ENCODE data around the gene SHMT1.

SHMT1 gene

GRCh38 chr17:18326572-18326971 is 36.8 kb downstream of the SHMT1 start:
- no peak for ATAC-seq (replicated peaks)

DNA sequence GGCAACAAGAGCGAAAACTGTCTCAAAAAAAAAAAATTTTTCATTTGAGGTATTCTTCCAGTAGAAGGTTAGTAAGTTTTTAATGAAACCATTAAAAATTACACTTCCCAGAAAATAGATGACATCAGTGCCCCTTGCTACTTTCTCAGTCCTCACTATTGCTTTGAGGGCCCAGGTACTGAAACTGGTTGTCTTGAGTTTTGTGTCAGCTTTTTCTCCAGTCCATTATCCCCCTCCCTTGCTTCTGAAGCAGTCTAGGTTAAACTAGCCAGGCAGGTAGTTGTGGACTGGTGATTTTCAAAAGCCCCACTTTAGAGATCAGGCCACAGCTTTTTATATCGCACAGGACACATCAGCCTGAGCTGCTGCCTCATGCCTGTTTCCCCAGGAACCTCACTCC is 37.3 kb downstream of the SHMT1 start:
- Mint-ChIP-seq H3K27ac (peak overlapping the region; percentile 71), H3K9me3 (peaks cover 0 to 2% of the 10 kb centered on the region in 2 donors), H3K27me3 (no peaks in the 10 kb centered on the region), H3K36me3 (peaks cover 46 to 53% of the 10 kb centered on the region in 2 donors), H3K4me1 (peaks cover 30 to 54% of the 10 kb centered on the region in 2 donors), H3K4me3 (peak overlapping the region in 1 of 2 donors; percentile 46)
- ATAC-seq (replicated peaks) (peak; percentile 52 to 59), DNase-seq (no peak)

More at GRCh38 chr17:18326572-18326971, 36.8 kb downstream of the SHMT1 start:
- Mint-ChIP-seq H3K27me3 (no peaks in the 10 kb centered on the region), H3K4me3 (peak overlapping the region in 1 of 2 donors; percentile 46), H3K36me3 (peaks cover 45 to 55% of the 10 kb centered on the region in 2 donors), H3K27ac (peak overlapping the region; percentile 71), H3K4me1 (peaks cover 29 to 49% of the 10 kb centered on the region in 2 donors), H3K9me3 (peaks cover 0 to 2% of the 10 kb centered on the region in 2 donors)
- DNase-seq: no peak

DNA sequence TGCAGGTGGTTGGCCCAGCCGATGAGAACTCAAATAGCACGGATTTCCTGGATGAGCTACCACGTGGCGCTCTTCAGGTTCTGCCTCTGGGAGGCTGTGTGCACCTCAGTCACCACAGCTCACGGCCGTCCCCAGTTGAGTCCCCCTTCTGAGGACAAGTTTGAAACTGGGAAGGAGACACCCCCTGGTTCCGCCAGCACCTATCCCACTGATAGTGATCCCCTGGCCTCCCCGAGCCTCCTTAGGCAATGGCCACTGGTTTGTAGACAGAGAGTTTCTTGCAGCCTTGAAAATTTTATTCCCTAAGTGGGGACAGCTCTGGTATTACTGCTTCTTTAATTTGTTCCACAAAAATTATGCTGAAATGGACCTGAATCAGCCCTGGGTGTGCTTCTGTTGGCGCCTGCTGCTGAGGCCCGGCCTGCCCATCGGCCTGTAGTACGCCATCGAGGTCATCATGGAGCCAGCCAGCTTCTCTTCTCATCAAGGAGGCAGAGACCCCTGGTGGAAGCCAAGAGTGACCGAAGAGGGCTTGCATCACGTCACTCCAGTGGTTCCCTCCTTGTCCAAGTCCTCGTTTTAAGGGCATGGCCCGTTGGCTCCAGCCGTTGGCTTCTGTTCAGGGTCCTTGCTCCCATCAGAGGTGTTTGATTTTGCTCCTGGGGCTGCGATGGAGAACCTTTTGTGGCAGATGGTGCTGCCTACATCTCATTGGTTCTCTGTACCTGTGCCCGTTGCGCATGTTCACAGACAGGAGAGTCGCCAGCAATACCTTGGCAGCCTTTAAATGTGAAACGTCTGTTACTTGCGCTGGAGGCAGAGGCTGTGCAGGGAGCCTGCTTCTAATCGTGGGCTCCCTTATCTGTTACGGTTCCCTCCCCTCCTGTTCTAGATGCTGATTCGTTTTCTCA is 39.0 kb downstream of the SHMT1 start:
- peaks cover 0 to 2% of the 10 kb centered on the region in 2 donors for H3K9me3 Mint-ChIP-seq
- H3K27me3 Mint-ChIP-seq: no peaks in the 10 kb centered on the region
- peaks cover 54 to 60% of the 10 kb centered on the region in 2 donors for H3K36me3 Mint-ChIP-seq
- DNase-seq: no peak
- H3K4me3 Mint-ChIP-seq: peak overlapping the region in 1 of 2 donors; percentile 8
- H3K27ac Mint-ChIP-seq: peak overlapping the region; percentile 52
- H3K4me1 Mint-ChIP-seq: peaks cover 44 to 71% of the 10 kb centered on the region in 2 donors
- no peak for ATAC-seq (replicated peaks)

GRCh38 chr17:18323507-18324139 is 39.7 kb downstream of the SHMT1 start:
- peaks cover 53 to 60% of the 10 kb centered on the region in 2 donors for H3K36me3 Mint-ChIP-seq
- DNase-seq: no peak
- peaks cover 0 to 2% of the 10 kb centered on the region in 2 donors for H3K9me3 Mint-ChIP-seq
- H3K4me1 Mint-ChIP-seq: peaks cover 52 to 78% of the 10 kb centered on the region in 2 donors
- H3K27ac Mint-ChIP-seq: no peak overlapping the region
- no peaks in the 10 kb centered on the region for H3K27me3 Mint-ChIP-seq
- H3K4me3 Mint-ChIP-seq: no peak overlapping the region
- no peak for ATAC-seq (replicated peaks)

DNA sequence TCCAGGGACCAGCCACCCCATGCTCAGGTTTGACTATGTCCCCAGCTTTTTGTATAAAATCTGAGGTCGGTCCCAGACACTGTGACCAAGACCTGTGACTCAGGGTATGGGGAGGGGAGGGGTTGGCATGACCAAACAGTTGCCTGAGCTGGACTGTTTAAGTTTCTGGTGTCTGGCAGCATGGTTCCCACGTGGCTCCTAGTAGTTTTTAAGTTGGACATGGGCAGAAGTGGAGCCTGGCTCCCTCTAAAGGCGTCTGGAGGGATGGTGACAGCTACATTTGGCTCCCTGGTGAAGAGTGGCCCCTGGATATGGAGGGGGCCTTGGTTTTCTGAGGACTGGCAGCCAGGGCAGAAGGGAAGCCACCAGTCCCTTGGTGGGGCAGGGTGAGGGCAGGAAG is 40.3 kb downstream of the SHMT1 start:
- H3K4me1 Mint-ChIP-seq: peaks cover 55 to 84% of the 10 kb centered on the region in 2 donors
- peaks cover 53 to 62% of the 10 kb centered on the region in 2 donors for H3K36me3 Mint-ChIP-seq

GRCh38 chr17:18322522-18322921 is 40.8 kb downstream of the SHMT1 start:
- DNase-seq (no peak), ATAC-seq (replicated peaks) (no peak)
- Mint-ChIP-seq H3K27me3 (no peaks in the 10 kb centered on the region), H3K4me3 (no peak overlapping the region), H3K27ac (peak overlapping the region; percentile 67), H3K9me3 (peaks cover 0 to 2% of the 10 kb centered on the region in 2 donors), H3K4me1 (peaks cover 59 to 89% of the 10 kb centered on the region in 2 donors), H3K36me3 (peaks cover 53 to 67% of the 10 kb centered on the region in 2 donors)

More for the DNA sequence above, 40.3 kb downstream of the SHMT1 start:
- ATAC-seq (replicated peaks): no peak
- peak overlapping the region; percentile 62 for H3K27ac Mint-ChIP-seq
- H3K27me3 Mint-ChIP-seq: no peaks in the 10 kb centered on the region
- no peak for DNase-seq
- peaks cover 0 to 2% of the 10 kb centered on the region in 2 donors for H3K9me3 Mint-ChIP-seq
- H3K4me3 Mint-ChIP-seq: no peak overlapping the region

- Mint-ChIP-seq H3K9me3 (peaks cover 3 to 4% of the 10 kb centered on the region in 2 donors), H3K27me3 (no peaks in the 10 kb centered on the region), H3K27ac (no peak overlapping the region), H3K36me3 (peaks cover 57 to 73% of the 10 kb centered on the region in 2 donors), H3K4me3 (no peak overlapping the region), H3K4me1 (peaks cover 66 to 96% of the 10 kb centered on the region in 2 donors)
- DNase-seq: no peak
- no peak for ATAC-seq (replicated peaks)
Measured at GRCh38 chr17:18321309-18321708, 42.0 kb downstream of the SHMT1 start.

DNA sequence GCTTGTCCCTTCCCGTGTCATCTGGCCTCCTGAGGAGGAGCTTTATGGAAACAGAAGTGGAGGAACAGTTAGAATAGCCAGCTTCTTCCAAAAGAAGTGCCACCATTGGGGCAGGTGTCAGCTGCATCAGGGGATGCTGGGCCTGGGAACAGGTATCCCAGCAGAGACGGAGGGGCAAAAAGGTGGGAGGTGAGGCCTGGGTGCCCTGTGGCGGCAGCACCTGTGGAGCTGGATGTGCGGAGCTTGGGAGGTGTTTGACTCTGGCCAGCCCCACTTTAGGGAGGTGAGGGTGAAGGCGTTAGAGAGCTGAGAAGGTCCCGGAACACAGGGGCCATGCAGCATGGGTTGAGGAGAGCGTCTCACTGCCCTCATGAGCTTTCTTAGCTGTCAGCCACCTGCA is 43.0 kb downstream of the SHMT1 start:
- Mint-ChIP-seq H3K27me3 (no peaks in the 10 kb centered on the region), H3K4me1 (peaks cover 66 to 93% of the 10 kb centered on the region in 2 donors), H3K9me3 (peaks cover 3 to 4% of the 10 kb centered on the region in 2 donors), H3K27ac (no peak overlapping the region), H3K36me3 (peaks cover 58 to 73% of the 10 kb centered on the region in 2 donors), H3K4me3 (peak overlapping the region; percentile 29 to 44)
- DNase-seq (no peak), ATAC-seq (replicated peaks) (no peak)

DNA sequence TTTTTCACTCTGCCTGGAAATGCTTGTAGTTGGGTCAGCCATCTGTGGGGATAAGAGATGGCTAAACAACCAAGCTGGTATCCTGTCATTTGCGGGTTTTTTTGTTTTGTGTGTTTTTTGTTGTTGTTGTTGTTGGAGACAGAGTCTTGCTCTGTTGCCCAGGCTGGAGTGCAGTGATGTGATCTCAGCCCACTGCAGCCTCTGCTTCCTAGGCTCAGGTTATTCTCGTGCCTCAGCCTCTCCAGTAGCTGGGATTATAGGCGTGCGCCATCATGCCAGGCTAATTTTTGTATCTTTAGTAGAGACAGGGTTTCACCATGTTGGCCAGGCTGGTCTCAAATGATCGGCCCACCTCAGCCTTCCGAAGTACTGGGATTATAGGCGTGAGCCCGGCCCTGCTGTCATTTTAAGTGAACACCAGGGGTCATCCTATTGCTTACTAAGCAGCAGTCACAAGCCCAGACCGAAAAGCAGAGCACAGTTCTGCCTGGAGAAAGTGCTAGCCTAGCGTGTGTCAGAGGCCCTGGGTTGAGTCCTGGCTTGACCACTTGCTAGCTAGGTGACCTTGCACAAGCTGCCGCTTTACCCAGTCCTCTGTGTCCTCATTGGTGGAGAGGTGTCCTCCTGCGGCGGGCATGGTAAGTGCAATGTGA is 43.6 kb downstream of the SHMT1 start:
- peaks cover 52 to 67% of the 10 kb centered on the region in 2 donors for H3K36me3 Mint-ChIP-seq
- DNase-seq (no peak), ATAC-seq (replicated peaks) (no peak)
- no peaks in the 10 kb centered on the region for H3K27me3 Mint-ChIP-seq
- peak overlapping the region; percentile 29 to 44 for H3K4me3 Mint-ChIP-seq
- H3K4me1 Mint-ChIP-seq: peaks cover 60 to 88% of the 10 kb centered on the region in 2 donors
- H3K9me3 Mint-ChIP-seq: peaks cover 2 to 3% of the 10 kb centered on the region in 2 donors
- H3K27ac Mint-ChIP-seq: no peak overlapping the region

GRCh38 chr17:18318771-18319450 is 44.4 kb downstream of the SHMT1 start:
- H3K27me3 Mint-ChIP-seq: no peaks in the 10 kb centered on the region

DNA sequence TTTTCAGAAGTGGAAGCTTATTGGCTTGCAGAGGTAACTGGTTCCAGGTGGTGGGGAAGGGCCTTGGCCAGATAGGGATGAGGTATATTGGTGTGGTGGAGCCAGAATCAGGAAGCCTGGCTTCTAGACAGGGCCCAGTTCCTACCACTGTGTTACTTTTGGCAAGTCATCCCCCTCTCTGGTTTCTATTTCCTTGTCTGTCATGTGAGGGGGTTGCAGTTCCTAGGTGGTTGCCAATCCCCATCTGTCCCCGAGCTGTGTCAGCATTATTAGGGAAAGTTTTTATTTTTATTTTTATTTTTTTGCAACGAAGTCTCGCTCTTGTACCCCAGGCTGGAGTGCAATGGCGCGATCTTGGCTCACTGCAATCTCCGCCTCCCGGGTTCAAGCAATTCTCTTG is 45.2 kb downstream of the SHMT1 start:
- peak overlapping the region; percentile 70 for H3K27ac Mint-ChIP-seq
- peaks cover 2 to 3% of the 10 kb centered on the region in 2 donors for H3K9me3 Mint-ChIP-seq
- DNase-seq (no peak), ATAC-seq (replicated peaks) (no peak)
- peaks cover 40 to 60% of the 10 kb centered on the region in 2 donors for H3K36me3 Mint-ChIP-seq
- peaks cover 61 to 86% of the 10 kb centered on the region in 2 donors for H3K4me1 Mint-ChIP-seq
- H3K4me3 Mint-ChIP-seq: peak overlapping the region; percentile 62 to 72
- H3K27me3 Mint-ChIP-seq: no peaks in the 10 kb centered on the region

More at GRCh38 chr17:18318771-18319450, 44.4 kb downstream of the SHMT1 start:
- Mint-ChIP-seq H3K36me3 (peaks cover 44 to 60% of the 10 kb centered on the region in 2 donors), H3K9me3 (peaks cover 2 to 3% of the 10 kb centered on the region in 2 donors), H3K4me1 (peaks cover 58 to 85% of the 10 kb centered on the region in 2 donors), H3K27ac (no peak overlapping the region), H3K4me3 (peak overlapping the region; percentile 48 to 65)
- DNase-seq (no peak), ATAC-seq (replicated peaks) (no peak)

- Mint-ChIP-seq H3K4me3 (peak overlapping the region; percentile 82 to 85), H3K9me3 (peaks cover 2 to 3% of the 10 kb centered on the region in 2 donors), H3K27ac (peak overlapping the region; percentile 94), H3K4me1 (peaks cover 61 to 84% of the 10 kb centered on the region in 2 donors), H3K36me3 (peaks cover 41 to 54% of the 10 kb centered on the region in 2 donors), H3K27me3 (no peaks in the 10 kb centered on the region)
- DNase-seq (no peak), ATAC-seq (replicated peaks) (no peak)
Measured at GRCh38 chr17:18315961-18316360, 47.4 kb downstream of the SHMT1 start.

DNA sequence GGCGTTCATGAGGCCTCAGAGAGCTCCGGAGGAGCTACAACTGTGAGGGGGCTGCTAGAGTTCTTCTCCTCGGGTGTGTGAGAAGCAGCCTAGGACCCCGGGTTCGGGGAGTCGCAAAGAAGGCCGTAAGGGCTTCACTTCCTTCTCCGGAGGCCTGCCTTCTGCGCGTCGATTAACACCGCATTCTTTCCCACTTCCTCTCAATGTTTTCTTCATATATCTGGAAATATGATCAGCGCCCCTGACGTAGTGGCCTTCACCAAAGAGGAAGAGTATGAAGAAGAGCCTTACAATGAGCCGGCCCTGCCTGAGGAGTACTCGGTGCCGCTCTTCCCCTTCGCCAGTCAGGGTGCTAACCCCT is 47.8 kb downstream of the SHMT1 start:
- Mint-ChIP-seq H3K4me3 (peak overlapping the region; percentile 82 to 85), H3K9me3 (peaks cover 2 to 3% of the 10 kb centered on the region in 2 donors), H3K4me1 (peaks cover 58 to 80% of the 10 kb centered on the region in 2 donors), H3K27me3 (no peaks in the 10 kb centered on the region), H3K27ac (peak overlapping the region; percentile 94), H3K36me3 (peaks cover 39 to 57% of the 10 kb centered on the region in 2 donors)
- ATAC-seq (replicated peaks) (peak; percentile 46 to 49), DNase-seq (peak; percentile 43)

Measured in stimulated activated naive B cell treated with anti-CD40 and anti-IgM and Interleukin-4, amounts not matched to agents 10 μg/mL and 1 μg/mL and 100 μg/mL, for 72 hours (primary cell).